GM20000 (cell line): Measurements from ENCODE around the gene C1orf74.

Experiments
- DNase-seq: peaks from one replicate; pipeline ENCODE4 v3.0.0; 2012; ENCODE audit warnings: low spot score
- CTCF ChIP-seq: IDR thresholded peaks from 2 replicates; pipeline ENCODE4 v1.5.1; 2012; ENCODE audit warnings: mild to moderate bottlenecking, control low read depth; ENCODE audit errors: extremely low read depth, missing control alignments

C1orf74 gene

GRCh38 chr1:209751627-209752231 is 32.6 kb downstream of the C1orf74 start:
- no peak for TF ChIP-seq CTCF
- peak; percentile 60 for DNase-seq

GRCh38 chr1:209749670-209750323 is 34.6 kb downstream of the C1orf74 start:
- no peak for TF ChIP-seq CTCF
- no peak for DNase-seq

GRCh38 chr1:209749205-209749604 is 35.2 kb downstream of the C1orf74 start:
- no peak for DNase-seq
- TF ChIP-seq CTCF: no peak

GRCh38 chr1:209748620-209749019 is 35.7 kb downstream of the C1orf74 start:
- no peak for DNase-seq
- TF ChIP-seq CTCF: no peak

GRCh38 chr1:209747580-209748262 is 36.6 kb downstream of the C1orf74 start:
- TF ChIP-seq CTCF: peak; percentile 83
- peak; percentile 75 for DNase-seq

GRCh38 chr1:209746451-209747165 is 37.8 kb downstream of the C1orf74 start:
- no peak for TF ChIP-seq CTCF
- no peak for DNase-seq

GRCh38 chr1:209743145-209743482 is 41.2 kb downstream of the C1orf74 start:
- DNase-seq: no peak
- no peak for TF ChIP-seq CTCF
